Panc1 (cell line): Measurements from ENCODE around the gene TECPR1. TPM values are rescaled to one million over a fixed set of nuclear protein-coding genes. Genes with fewer than 3 reads are reported as not detected.

Experiments
- ATAC-seq: fragments of 200-7000 bp; cut with Tn5 transposase; 2 replicates; pipeline ENCODE4 v1.9.1; 2020; ENCODE audit warnings: mild to moderate bottlenecking, moderate library complexity
- BruUV-seq: library from RNA; stranded (reverse); fragments of 400-500 nt; replicated peaks from 2 replicates; lab custom pipeline; 2021; lab: Mats Ljungman, UMichigan
- CTCF ChIA-PET: fragments of 300-600 bp; sonication (Branson Sonifier 250); formaldehyde crosslinking; loops from one replicate; lab custom pipeline; 2022; ENCODE audit warnings: antibody characterized with exemption; lab: Charles Lee
- POLR2A ChIA-PET: fragments of 300-600 bp; sonication (Branson Sonifier 250); formaldehyde crosslinking; loops from one replicate; lab custom pipeline; 2022; ENCODE audit warnings: antibody characterized with exemption; lab: Charles Lee
- DNase-seq: peaks from one replicate; pipeline ENCODE4 v3.0.0-alpha.2; 2010; ENCODE audit warnings: low read depth, low spot score
- H3K27ac ChIP-seq: 2 replicates; pipeline ENCODE4 v1.5.1; 2011; ENCODE audit warnings: mild to moderate bottlenecking, low read length, inconsistent platforms
- H3K27me3 ChIP-seq: fragments of 200-500 bp; sonication (Bioruptor generic); 2 replicates; pipeline ENCODE4 v1.6.0; 2014; ENCODE audit warnings: low read length, inconsistent platforms; ENCODE audit not compliant: control insufficient read depth, insufficient read depth
- H3K36me3 ChIP-seq: fragments of 200-500 bp; sonication (Bioruptor generic); 2 replicates; pipeline ENCODE4 v1.5.1; 2014; ENCODE audit warnings: inconsistent platforms, mild to moderate bottlenecking, low read length, moderate library complexity; ENCODE audit not compliant: control insufficient read depth, insufficient read depth
- H3K4me1 ChIP-seq: 2 replicates; pipeline ENCODE4 v1.5.1; 2011; ENCODE audit warnings: inconsistent platforms, mild to moderate bottlenecking, low read length, moderate library complexity; ENCODE audit not compliant: control insufficient read depth, insufficient read depth
- H3K4me3 ChIP-seq, 2 experiments: 2 replicates each; pipeline ENCODE4 v1.5.1; 2011 to 2012; ENCODE audit warnings: low read depth in 2 of 2, low read length in 2 of 2, mild to moderate bottlenecking in 2 of 2, inconsistent platforms in 1 of 2, moderate library complexity in 1 of 2
- H3K9me3 ChIP-seq: fragments of 200-500 bp; sonication (Bioruptor generic); 2 replicates; pipeline ENCODE4 v1.5.1; 2014; ENCODE audit warnings: low read depth, mild to moderate bottlenecking, inconsistent platforms, low read length, moderate library complexity; ENCODE audit not compliant: control insufficient read depth, insufficient read depth
- POLR2AphosphoS5 ChIP-seq: IDR thresholded peaks from 2 replicates; pipeline ENCODE4 v1.6.1; 2012; ENCODE audit warnings: mild to moderate bottlenecking, low read depth, low read length, moderate library complexity
- REST ChIP-seq, 2 experiments: IDR thresholded peaks; 2 replicates each; pipeline ENCODE4 v1.6.1; 2011 to 2012; ENCODE audit warnings: low read depth in 2 of 2, control low read depth in 1 of 2, low read length in 1 of 2, mild to moderate bottlenecking in 1 of 2, moderate library complexity in 1 of 2; ENCODE audit not compliant: insufficient read depth in 1 of 2
- SIN3A ChIP-seq: IDR thresholded peaks from 2 replicates; pipeline ENCODE4 v1.6.1; 2012; ENCODE audit warnings: low read depth, mild to moderate bottlenecking, low read length, moderate library complexity, borderline replicate concordance; ENCODE audit not compliant: insufficient read depth
- TCF7L2 ChIP-seq: IDR thresholded peaks from 2 replicates; pipeline ENCODE4 v1.6.1; 2011; ENCODE audit warnings: mild to moderate bottlenecking, low read depth, low read length, inconsistent platforms
- in situ Hi-C: cut with HindIII; loops from 2 replicates; pipeline ENCODE4 v1.10.0; 2016; ENCODE audit warnings: low sequenced_read_pairs, low pct_unique_long_range_greater_than_20kb
- intact Hi-C: fragments of 100-400 bp; cut with micrococcal nuclease; formaldehyde crosslinking; loops from one replicate; pipeline ENCODE4 v1.10.0; 2022; ENCODE audit not compliant: unreplicated experiment
- total RNA-seq: library from RNA; stranded (reverse); gene quantifications from one replicate; pipeline ENCODE4 v1.2.1, GENCODE V29; 2021; ENCODE audit not compliant: unreplicated experiment
- TF ChIP-seq, protein P1 (sequence below): fragments of 450-650 bp; IDR thresholded peaks from 2 replicates; pipeline ENCODE4 v1.5.1; 2017; ENCODE audit warnings: mild to moderate bottlenecking

TECPR1 gene
- total RNA-seq, 1 experiment from 2014 or later = 21.0 TPM

- ATAC-seq (no peak), DNase-seq (no peak)
- Histone ChIP-seq H3K27ac (no peak overlapping the region), H3K36me3 (no peaks in the 10 kb centered on the region), H3K27me3 (no peaks in the 10 kb centered on the region), H3K9me3 (no peaks in the 10 kb centered on the region), H3K4me1 (no peaks in the 10 kb centered on the region), H3K4me3 (no peak overlapping the region)
- in situ Hi-C loops = no loop called here
- TF ChIP-seq, protein P1, sequence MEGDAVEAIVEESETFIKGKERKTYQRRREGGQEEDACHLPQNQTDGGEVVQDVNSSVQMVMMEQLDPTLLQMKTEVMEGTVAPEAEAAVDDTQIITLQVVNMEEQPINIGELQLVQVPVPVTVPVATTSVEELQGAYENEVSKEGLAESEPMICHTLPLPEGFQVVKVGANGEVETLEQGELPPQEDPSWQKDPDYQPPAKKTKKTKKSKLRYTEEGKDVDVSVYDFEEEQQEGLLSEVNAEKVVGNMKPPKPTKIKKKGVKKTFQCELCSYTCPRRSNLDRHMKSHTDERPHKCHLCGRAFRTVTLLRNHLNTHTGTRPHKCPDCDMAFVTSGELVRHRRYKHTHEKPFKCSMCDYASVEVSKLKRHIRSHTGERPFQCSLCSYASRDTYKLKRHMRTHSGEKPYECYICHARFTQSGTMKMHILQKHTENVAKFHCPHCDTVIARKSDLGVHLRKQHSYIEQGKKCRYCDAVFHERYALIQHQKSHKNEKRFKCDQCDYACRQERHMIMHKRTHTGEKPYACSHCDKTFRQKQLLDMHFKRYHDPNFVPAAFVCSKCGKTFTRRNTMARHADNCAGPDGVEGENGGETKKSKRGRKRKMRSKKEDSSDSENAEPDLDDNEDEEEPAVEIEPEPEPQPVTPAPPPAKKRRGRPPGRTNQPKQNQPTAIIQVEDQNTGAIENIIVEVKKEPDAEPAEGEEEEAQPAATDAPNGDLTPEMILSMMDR = no peak
- TF ChIP-seq SIN3A (no peak), REST (IDR thresholded peaks at IDR 0.05; ENCODE audit: insufficient read depth in 1 of 2, low read depth in 2 of 2, low read length in 1 of 2) (no peak), POLR2AphosphoS5 (no peak), TCF7L2 (no peak)
- CTCF ChIA-PET = no interaction called here
- POLR2A ChIA-PET = no interaction called here
- intact Hi-C loops = loop anchor here (10.0 kb wide), 1 partner anchor 208 kb away; no protein-coding TSS in a partner anchor
- BruUV-seq = no TSS peak
Observed at GRCh38 chr7:98232799-98233198, 19.2 kb downstream of the TECPR1 start.

DNA sequence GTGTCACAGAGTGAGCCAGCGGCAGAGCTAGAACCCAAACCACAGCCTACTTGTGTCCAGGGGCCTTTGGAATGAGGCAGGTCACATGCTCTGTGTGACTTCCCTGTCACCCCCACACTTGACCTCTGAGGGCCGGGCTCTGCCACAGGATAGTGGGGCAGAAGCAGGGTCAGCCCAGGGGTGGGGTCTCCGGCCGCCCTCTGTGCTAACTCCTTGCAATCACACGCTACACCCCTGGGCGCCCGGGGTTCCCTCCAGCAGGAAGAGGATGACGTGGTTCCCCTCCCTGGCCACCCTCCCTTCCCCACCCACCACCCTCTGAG is 19.8 kb downstream of the TECPR1 start:
- DNase-seq = no peak
- no peak for TF ChIP-seq TCF7L2
- TF ChIP-seq POLR2AphosphoS5 = no peak
- no peak for TF ChIP-seq SIN3A
- TF ChIP-seq, protein P1 = no peak
- no peak for TF ChIP-seq REST (IDR thresholded peaks at IDR 0.05; ENCODE audit: insufficient read depth in 1 of 2, low read depth in 2 of 2, low read length in 1 of 2)
- CTCF ChIA-PET = no interaction called here

More for the DNA sequence above, 19.8 kb downstream of the TECPR1 start:
- no peak for ATAC-seq
- intact Hi-C loops = loop anchor here (10.0 kb wide), 1 partner anchor 207 kb away; no protein-coding TSS in a partner anchor
- H3K4me1 ChIP-seq = no peaks in the 10 kb centered on the region
- no peak overlapping the region for H3K4me3 ChIP-seq
- in situ Hi-C loops = no loop called here
- BruUV-seq = no TSS peak
- POLR2A ChIA-PET = no interaction called here
- no peak overlapping the region for H3K27ac ChIP-seq
- H3K27me3 ChIP-seq = no peaks in the 10 kb centered on the region
- H3K9me3 ChIP-seq = no peaks in the 10 kb centered on the region
- H3K36me3 ChIP-seq = no peaks in the 10 kb centered on the region
